A673 (cell line): ENCODE results near the gene CLIC6. TPM values are rescaled to one million over a fixed set of nuclear protein-coding genes. Genes with fewer than 3 reads are reported as not detected.

Experiments
- BruUV-seq: library from RNA; stranded (reverse); fragments of 400-500 nt; replicated peaks from 2 replicates; lab custom pipeline; 2021; lab: Mats Ljungman, UMichigan
- CTCF ChIA-PET: fragments of 300-600 bp; sonication (Branson Sonifier 250); formaldehyde crosslinking; loops from one replicate; lab custom pipeline; 2022; ENCODE audit warnings: antibody characterized with exemption; lab: Charles Lee
- POLR2A ChIA-PET: fragments of 300-600 bp; sonication (Branson Sonifier 250); formaldehyde crosslinking; loops from one replicate; lab custom pipeline; 2022; ENCODE audit warnings: antibody characterized with exemption; ENCODE audit not compliant: low non-redundant PET; lab: Charles Lee
- DNase-seq: peaks from one replicate; pipeline ENCODE4 v3.0.0-alpha.2; 2015; ENCODE audit warnings: low spot score
- H3K27ac ChIP-seq: fragments of 200-600 bp; sonication (generic); 2 replicates; pipeline ENCODE4 v1.5.1; 2016; ENCODE audit warnings: mixed run types, low read depth, mild to moderate bottlenecking, mixed read lengths, antibody characterized with exemption, low read length; ENCODE audit not compliant: poor library complexity, severe bottlenecking
- H3K27me3 ChIP-seq: fragments of 200-600 bp; sonication (generic); replicated peaks from 2 replicates; pipeline ENCODE4 v1.6.1; 2017; ENCODE audit warnings: mixed run types, low read depth, mild to moderate bottlenecking, mixed read lengths, antibody characterized with exemption, low read length; ENCODE audit not compliant: insufficient read depth, poor library complexity
- H3K36me3 ChIP-seq: fragments of 200-600 bp; sonication (generic); 2 replicates; pipeline ENCODE4 v1.6.1; 2016; ENCODE audit warnings: mixed run types, mild to moderate bottlenecking, mixed read lengths, antibody characterized with exemption, low read length; ENCODE audit not compliant: insufficient read depth, poor library complexity, severe bottlenecking
- H3K4me1 ChIP-seq: fragments of 200-600 bp; sonication (generic); 2 replicates; pipeline ENCODE4 v1.6.1; 2017; ENCODE audit warnings: mixed run types, mild to moderate bottlenecking, mixed read lengths, antibody characterized with exemption, low read length; ENCODE audit not compliant: insufficient read depth, poor library complexity, severe bottlenecking
- H3K4me3 ChIP-seq: fragments of 200-600 bp; sonication (generic); 2 replicates; pipeline ENCODE4 v1.5.1; 2016; ENCODE audit warnings: low read depth, mixed run types, mild to moderate bottlenecking, mixed read lengths, low read length; ENCODE audit not compliant: poor library complexity, severe bottlenecking
- H3K9me3 ChIP-seq: fragments of 200-600 bp; sonication (generic); 2 replicates; pipeline ENCODE4 v1.6.1; 2016; ENCODE audit warnings: mixed run types, low read depth, mild to moderate bottlenecking, mixed read lengths, antibody characterized with exemption, low read length; ENCODE audit not compliant: poor library complexity, severe bottlenecking
- EZH2 ChIP-seq: fragments of 200-600 bp; sonication (generic); IDR thresholded peaks from 2 replicates; pipeline ENCODE4 v1.6.1; 2017; ENCODE audit warnings: borderline replicate concordance, low read depth, mild to moderate bottlenecking, mixed read lengths, antibody characterized with exemption, low read length; ENCODE audit not compliant: poor library complexity, severe bottlenecking
- intact Hi-C: fragments of 100-400 bp; cut with micrococcal nuclease; formaldehyde crosslinking; loops from one replicate; pipeline ENCODE4 v1.10.0; 2022; ENCODE audit not compliant: unreplicated experiment
- total RNA-seq: library from RNA; stranded (reverse); gene quantifications from 2 replicates; pipeline ENCODE4 v1.2.3, GENCODE V29; 2021
- TF ChIP-seq, protein P1 (sequence below): fragments of 300-800, 200-600 bp; sonication (generic); conservative IDR thresholded peaks from 2 replicates; pipeline ENCODE4 v1.5.1; 2017; ENCODE audit warnings: low read depth, mild to moderate bottlenecking, antibody characterized with exemption, low read length, moderate library complexity, mixed read lengths

CLIC6 gene
- total RNA-seq, 1 experiment from 2014 or later: not detected

- POLR2A ChIA-PET: no interaction called here
- Histone ChIP-seq H3K36me3 (no peaks in the 10 kb centered on the region), H3K9me3 (no peaks in the 10 kb centered on the region), H3K4me3 (no peak overlapping the region), H3K27ac (no peak overlapping the region), H3K4me1 (no peaks in the 10 kb centered on the region), H3K27me3 (peaks cover 8% of the 10 kb centered on the region)
- intact Hi-C loops: no loop called here
- BruUV-seq: no TSS peak
- no peak for TF ChIP-seq EZH2
- TF ChIP-seq, protein P1, sequence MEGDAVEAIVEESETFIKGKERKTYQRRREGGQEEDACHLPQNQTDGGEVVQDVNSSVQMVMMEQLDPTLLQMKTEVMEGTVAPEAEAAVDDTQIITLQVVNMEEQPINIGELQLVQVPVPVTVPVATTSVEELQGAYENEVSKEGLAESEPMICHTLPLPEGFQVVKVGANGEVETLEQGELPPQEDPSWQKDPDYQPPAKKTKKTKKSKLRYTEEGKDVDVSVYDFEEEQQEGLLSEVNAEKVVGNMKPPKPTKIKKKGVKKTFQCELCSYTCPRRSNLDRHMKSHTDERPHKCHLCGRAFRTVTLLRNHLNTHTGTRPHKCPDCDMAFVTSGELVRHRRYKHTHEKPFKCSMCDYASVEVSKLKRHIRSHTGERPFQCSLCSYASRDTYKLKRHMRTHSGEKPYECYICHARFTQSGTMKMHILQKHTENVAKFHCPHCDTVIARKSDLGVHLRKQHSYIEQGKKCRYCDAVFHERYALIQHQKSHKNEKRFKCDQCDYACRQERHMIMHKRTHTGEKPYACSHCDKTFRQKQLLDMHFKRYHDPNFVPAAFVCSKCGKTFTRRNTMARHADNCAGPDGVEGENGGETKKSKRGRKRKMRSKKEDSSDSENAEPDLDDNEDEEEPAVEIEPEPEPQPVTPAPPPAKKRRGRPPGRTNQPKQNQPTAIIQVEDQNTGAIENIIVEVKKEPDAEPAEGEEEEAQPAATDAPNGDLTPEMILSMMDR: no peak
- CTCF ChIA-PET: no interaction called here
- DNase-seq: no peak
These were observed 31.8 kb upstream of the CLIC6 start for GRCh38 chr21:34636961-34637360.

DNA sequence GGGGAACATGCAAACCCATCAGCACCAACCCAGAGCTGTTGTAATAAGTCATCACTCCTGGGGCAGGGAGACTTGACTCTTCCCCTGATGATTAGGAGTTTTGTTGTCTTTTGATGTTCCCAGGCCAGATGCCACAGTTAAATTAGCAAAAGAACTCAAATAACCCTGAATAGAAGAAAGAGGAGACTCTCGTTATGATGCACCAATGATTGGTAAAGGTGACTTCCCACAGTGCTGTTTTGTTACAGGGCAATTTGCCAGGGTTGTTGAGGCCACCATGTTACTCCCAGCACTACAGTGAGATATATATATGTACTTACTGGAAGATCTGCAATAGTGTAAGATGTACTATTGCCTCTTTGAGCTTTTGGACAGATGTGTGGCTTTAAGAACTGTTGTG lies 29.5 kb upstream of the CLIC6 start:
- CTCF ChIA-PET: no interaction called here
- intact Hi-C loops: no loop called here
- Histone ChIP-seq H3K27ac (no peak overlapping the region), H3K9me3 (no peaks in the 10 kb centered on the region), H3K4me3 (no peak overlapping the region), H3K36me3 (no peaks in the 10 kb centered on the region), H3K27me3 (peaks cover 3% of the 10 kb centered on the region), H3K4me1 (no peaks in the 10 kb centered on the region)
- DNase-seq: no peak
- no peak for TF ChIP-seq EZH2
- TF ChIP-seq, protein P1: no peak
- POLR2A ChIA-PET: no interaction called here
- no TSS peak for BruUV-seq

DNA sequence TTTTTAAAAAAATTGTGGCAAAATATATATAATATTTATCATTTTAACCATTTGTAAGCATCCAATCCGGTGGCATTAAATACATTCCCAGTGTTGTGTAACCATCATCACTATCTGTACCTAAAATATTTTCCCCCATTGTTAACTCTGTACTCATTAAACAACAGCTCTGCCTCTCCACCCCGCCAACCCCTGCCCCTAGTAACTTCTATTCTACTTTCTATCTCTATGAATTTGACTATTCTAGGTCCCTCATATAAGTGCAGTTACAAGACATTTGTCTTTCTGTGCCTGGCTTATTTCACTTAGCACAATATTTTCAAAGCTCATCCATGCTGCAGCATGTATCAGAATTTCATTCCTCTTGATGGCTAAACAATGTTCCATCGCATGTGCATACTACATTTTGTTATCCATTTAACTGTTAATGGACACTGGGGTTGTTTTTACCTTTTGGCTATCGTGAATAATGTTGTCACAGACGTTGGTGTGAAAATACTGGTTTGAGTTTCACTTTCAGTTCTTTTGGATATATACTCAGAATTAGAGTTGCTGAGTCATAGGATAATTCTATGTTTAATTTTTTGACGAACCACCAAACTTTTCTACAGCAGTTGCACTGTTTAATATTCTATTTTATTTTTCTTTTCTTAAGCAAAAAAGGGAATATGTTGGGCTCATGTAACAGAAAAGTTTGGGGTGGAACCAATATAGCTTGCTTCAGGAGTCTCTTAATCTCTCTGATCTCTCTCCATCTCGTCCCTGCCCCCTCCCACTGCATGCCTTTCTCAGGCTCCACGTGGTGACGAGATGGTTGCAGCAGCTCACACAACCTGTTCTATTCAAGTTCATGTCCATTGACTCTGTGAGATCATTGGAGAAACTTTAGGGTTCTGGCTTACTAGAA lies 28.7 kb upstream of the CLIC6 start:
- no peak overlapping the region for H3K27ac ChIP-seq
- H3K4me3 ChIP-seq: no peak overlapping the region
- H3K9me3 ChIP-seq: no peaks in the 10 kb centered on the region
- ChIA-PET POLR2A (no interaction called here), CTCF (no interaction called here)
- no peaks in the 10 kb centered on the region for H3K36me3 ChIP-seq
- intact Hi-C loops: no loop called here
- peaks cover 3% of the 10 kb centered on the region for H3K27me3 ChIP-seq
- no peak for DNase-seq
- TF ChIP-seq, protein P1: no peak
- TF ChIP-seq EZH2: no peak
- BruUV-seq: no TSS peak
- H3K4me1 ChIP-seq: no peaks in the 10 kb centered on the region
